Calu3 (cell line): ENCODE data around the gene RANBP17. TPM values are rescaled to one million over a fixed set of nuclear protein-coding genes. Genes with fewer than 3 reads are reported as not detected.

Experiments
- BruUV-seq: library from RNA; stranded (reverse); fragments of 400-500 nt; replicated peaks from 2 replicates; lab custom pipeline; 2021; lab: Mats Ljungman, UMichigan
- CTCF ChIA-PET: fragments of 300-600 bp; sonication (Branson Sonifier 250); formaldehyde crosslinking; loops from one replicate; lab custom pipeline; 2022; ENCODE audit warnings: antibody characterized with exemption; lab: Charles Lee
- DNase-seq: peaks from one replicate; pipeline ENCODE4 v3.0.0; 2022
- H3K27ac Mint-ChIP-seq: one replicate; pipeline ENCODE4 v1.8.0; 2022; ENCODE audit warnings: mixed read lengths; ENCODE audit not compliant: unreplicated experiment
- H3K27me3 Mint-ChIP-seq: one replicate; pipeline ENCODE4 v1.8.0; 2022; ENCODE audit warnings: mixed read lengths; ENCODE audit not compliant: unreplicated experiment
- H3K36me3 Mint-ChIP-seq: one replicate; pipeline ENCODE4 v1.8.0; 2022; ENCODE audit warnings: mild to moderate bottlenecking, moderate library complexity, mixed read lengths; ENCODE audit not compliant: insufficient read depth, unreplicated experiment
- H3K4me1 Mint-ChIP-seq: one replicate; pipeline ENCODE4 v1.8.0; 2022; ENCODE audit warnings: mild to moderate bottlenecking, low read depth, mixed read lengths; ENCODE audit not compliant: unreplicated experiment
- H3K4me3 Mint-ChIP-seq: one replicate; pipeline ENCODE4 v1.8.0; 2022; ENCODE audit warnings: mild to moderate bottlenecking, low read depth, moderate library complexity, mixed read lengths; ENCODE audit not compliant: unreplicated experiment
- H3K9me3 Mint-ChIP-seq: one replicate; pipeline ENCODE4 v1.8.0; 2022; ENCODE audit warnings: low read depth, mixed read lengths; ENCODE audit not compliant: unreplicated experiment
- CTCF ChIP-seq: fragments of 200-600 bp; IDR thresholded peaks from one replicate; pipeline ENCODE4 v1.8.0; 2022; ENCODE audit warnings: antibody characterized with exemption; ENCODE audit not compliant: unreplicated experiment
- intact Hi-C: fragments of 100-400 bp; cut with micrococcal nuclease; formaldehyde crosslinking; loops from one replicate; pipeline ENCODE4 v1.10.0; 2022; ENCODE audit not compliant: unreplicated experiment
- total RNA-seq: library from RNA; stranded (reverse); gene quantifications from 2 replicates; pipeline ENCODE4 v1.2.3, GENCODE V29; 2022

The RANBP17 gene
- total RNA-seq, 1 experiment from 2014 or later: 117 TPM

GRCh38 chr5:171188016-171188415 lies 326.2 kb downstream of the RANBP17 start:
- Mint-ChIP-seq H3K27me3 (no peaks in the 10 kb centered on the region), H3K36me3 (peaks cover 5% of the 10 kb centered on the region), H3K9me3 (no peaks in the 10 kb centered on the region), H3K27ac (no peak overlapping the region), H3K4me1 (no peaks in the 10 kb centered on the region), H3K4me3 (no peak overlapping the region)
- TF ChIP-seq CTCF: no peak
- intact Hi-C loops: no loop called here
- no TSS peak for BruUV-seq
- CTCF ChIA-PET: no interaction called here
- DNase-seq: no peak

GRCh38 chr5:171189442-171189841 lies 327.6 kb downstream of the RANBP17 start:
- CTCF ChIA-PET: no interaction called here
- BruUV-seq: no TSS peak
- Mint-ChIP-seq H3K27me3 (no peaks in the 10 kb centered on the region), H3K36me3 (no peaks in the 10 kb centered on the region), H3K9me3 (no peaks in the 10 kb centered on the region), H3K4me3 (no peak overlapping the region), H3K4me1 (no peaks in the 10 kb centered on the region), H3K27ac (no peak overlapping the region)
- no peak for DNase-seq
- TF ChIP-seq CTCF: no peak
- intact Hi-C loops: no loop called here

- H3K4me1 Mint-ChIP-seq: no peaks in the 10 kb centered on the region
- no peaks in the 10 kb centered on the region for H3K9me3 Mint-ChIP-seq
- no peaks in the 10 kb centered on the region for H3K27me3 Mint-ChIP-seq
- intact Hi-C loops: no loop called here
- no peaks in the 10 kb centered on the region for H3K36me3 Mint-ChIP-seq
- CTCF ChIA-PET: no interaction called here
- TF ChIP-seq CTCF: no peak
- H3K27ac Mint-ChIP-seq: no peak overlapping the region
- DNase-seq: no peak
- no peak overlapping the region for H3K4me3 Mint-ChIP-seq
- BruUV-seq: no TSS peak
Measured at GRCh38 chr5:171192111-171192510, 330.3 kb downstream of the RANBP17 start.

GRCh38 chr5:171201310-171201709 lies 339.5 kb downstream of the RANBP17 start:
- H3K27ac Mint-ChIP-seq: no peak overlapping the region
- DNase-seq: no peak
- CTCF ChIA-PET: no interaction called here
- H3K4me3 Mint-ChIP-seq: no peak overlapping the region
- no TSS peak for BruUV-seq
- intact Hi-C loops: loop anchor here (10.0 kb wide), 1 partner anchor 567 kb away; no protein-coding TSS in a partner anchor
- no peak for TF ChIP-seq CTCF
- no peaks in the 10 kb centered on the region for H3K36me3 Mint-ChIP-seq
- no peaks in the 10 kb centered on the region for H3K27me3 Mint-ChIP-seq
- H3K9me3 Mint-ChIP-seq: no peaks in the 10 kb centered on the region
- no peaks in the 10 kb centered on the region for H3K4me1 Mint-ChIP-seq
